HG03097 (cell line): ENCODE results near the gene GLB1L.
A peak's percentile ranks its signal among the peaks of the same experiment; 100 is the strongest.
"Not testable (repeated sequence)": the region's sequence is repeated elsewhere in the genome, so short reads cannot be mapped to it uniquely, and the experiment has no call there.

Source experiments
- ATAC-seq: cut with Tn5 transposase; IDR thresholded peaks from one replicate; pipeline ENCODE4 v1.9.1; 2021; ENCODE audit not compliant: unreplicated experiment, low FRiP score

Gene GLB1L

GRCh38 chr2:219245148-219245898 lies at the start of gene GLB1L, which contains the start of gene STK16:
Gene GLB1L, minus strand, starts transcription at chr2:219245444. Its CDS starts 1,871 bp downstream, at chr2:219243573.
Gene STK16, plus strand, starts transcription at chr2:219245479. Its CDS starts 521 bp downstream, at chr2:219246000.
- ATAC-seq, result peak; percentile 48

- peak; percentile 90 for ATAC-seq
Measured at GRCh38 chr2:219294356-219295351, 49.4 kb upstream of the GLB1L start.

- ATAC-seq, result no peak
Measured at GRCh38 chr2:219293736-219294231, 48.5 kb upstream of the GLB1L start.

DNA sequence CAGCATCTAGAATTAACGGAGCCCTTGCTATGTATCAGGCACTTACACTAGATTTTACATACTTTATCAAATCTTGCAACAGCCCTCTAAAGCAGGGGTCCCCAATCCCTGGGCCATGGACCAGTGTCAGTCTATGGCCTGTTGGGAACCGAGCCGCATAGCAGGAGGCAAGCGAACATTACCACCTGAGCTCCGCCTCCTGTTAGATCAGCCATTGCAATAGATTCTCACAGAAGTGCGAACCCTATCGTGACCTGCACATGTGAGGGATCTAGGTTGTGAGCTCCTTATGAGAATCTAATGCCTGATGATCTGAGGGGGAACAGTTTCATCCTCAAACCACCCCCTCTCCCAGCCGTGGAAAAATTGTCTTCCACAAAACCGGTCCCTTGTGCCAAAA lies 47.4 kb upstream of the GLB1L start:
- ATAC-seq, result no peak

DNA sequence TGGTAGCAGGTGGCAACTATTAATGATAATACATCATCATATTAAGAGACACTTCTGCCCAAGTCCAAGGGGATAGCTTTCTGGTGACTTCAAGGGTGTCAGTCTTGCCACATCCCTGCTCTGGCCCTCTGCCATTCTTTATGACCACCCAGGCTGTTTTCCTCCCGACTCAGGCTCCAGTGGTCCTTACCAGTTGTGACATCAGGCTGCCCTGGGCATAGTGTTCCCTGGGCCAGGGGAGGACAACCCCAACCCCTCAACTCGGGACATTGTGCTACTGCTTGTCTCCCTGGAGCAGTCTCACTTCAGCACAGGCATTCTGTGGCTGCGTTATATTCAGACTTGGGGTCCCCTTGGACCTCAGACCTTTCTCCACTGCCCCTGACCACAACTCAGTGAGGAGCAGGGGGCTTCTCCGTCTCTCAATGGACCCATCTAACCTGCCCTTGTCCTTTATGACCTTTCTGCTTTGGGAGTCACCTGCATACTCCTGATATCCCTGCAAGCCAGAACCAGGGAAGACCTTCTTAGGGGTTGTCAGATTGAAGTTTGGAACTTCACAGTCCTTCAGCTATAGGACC lies 46.8 kb upstream of the GLB1L start:
- no peak for ATAC-seq

GRCh38 chr2:219291394-219291793 lies 46.1 kb upstream of the GLB1L start:
- ATAC-seq, result no peak

DNA sequence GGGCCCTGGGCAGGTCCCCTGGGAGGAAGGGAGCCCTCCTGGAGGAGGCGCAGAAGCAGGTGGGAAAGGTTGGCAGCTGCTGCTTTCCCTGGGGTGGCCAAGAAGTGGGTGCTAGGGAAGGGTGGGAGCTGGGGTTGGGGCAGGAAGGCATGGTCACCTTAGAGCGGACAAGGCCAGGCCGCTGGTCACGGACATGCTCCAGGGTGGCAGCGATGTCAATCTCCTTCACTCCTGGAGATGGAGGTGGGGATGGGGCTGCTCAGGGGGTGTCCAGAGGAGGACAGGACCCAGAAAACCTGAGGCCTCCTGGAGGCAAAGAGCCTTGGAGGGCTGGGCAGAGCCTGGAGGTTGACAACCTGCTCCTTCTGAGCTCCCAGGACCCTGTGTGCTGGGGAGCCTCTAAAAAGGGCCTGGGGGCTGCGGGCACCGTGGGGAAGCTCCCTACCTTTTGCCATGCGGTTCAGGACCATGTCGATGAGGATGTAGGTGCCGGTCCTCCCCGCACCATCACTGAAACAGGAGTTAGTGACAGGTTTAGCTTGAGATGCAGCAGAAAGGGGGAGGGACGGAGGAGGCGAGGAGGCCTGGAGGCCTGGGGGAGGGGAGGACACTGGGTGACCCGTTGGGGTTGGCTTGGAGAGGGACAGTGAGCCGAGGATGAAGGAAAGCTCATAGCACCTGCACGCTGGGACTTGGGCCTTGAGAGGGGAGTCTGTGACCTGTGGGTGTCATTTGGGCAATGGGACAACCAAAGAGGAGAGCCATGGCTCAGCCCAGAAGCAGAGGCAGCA lies 45.3 kb upstream of the GLB1L start:
- ATAC-seq, result no peak

GRCh38 chr2:219289537-219290361 lies 44.5 kb upstream of the GLB1L start:
- ATAC-seq, result no peak

GRCh38 chr2:219289195-219289536 lies 43.9 kb upstream of the GLB1L start:
- ATAC-seq, result no peak

- no peak for ATAC-seq
Measured at GRCh38 chr2:219287580-219288265, 42.5 kb upstream of the GLB1L start.

GRCh38 chr2:219287116-219287440 lies 41.8 kb upstream of the GLB1L start:
- ATAC-seq, result not testable (repeated sequence)

DNA sequence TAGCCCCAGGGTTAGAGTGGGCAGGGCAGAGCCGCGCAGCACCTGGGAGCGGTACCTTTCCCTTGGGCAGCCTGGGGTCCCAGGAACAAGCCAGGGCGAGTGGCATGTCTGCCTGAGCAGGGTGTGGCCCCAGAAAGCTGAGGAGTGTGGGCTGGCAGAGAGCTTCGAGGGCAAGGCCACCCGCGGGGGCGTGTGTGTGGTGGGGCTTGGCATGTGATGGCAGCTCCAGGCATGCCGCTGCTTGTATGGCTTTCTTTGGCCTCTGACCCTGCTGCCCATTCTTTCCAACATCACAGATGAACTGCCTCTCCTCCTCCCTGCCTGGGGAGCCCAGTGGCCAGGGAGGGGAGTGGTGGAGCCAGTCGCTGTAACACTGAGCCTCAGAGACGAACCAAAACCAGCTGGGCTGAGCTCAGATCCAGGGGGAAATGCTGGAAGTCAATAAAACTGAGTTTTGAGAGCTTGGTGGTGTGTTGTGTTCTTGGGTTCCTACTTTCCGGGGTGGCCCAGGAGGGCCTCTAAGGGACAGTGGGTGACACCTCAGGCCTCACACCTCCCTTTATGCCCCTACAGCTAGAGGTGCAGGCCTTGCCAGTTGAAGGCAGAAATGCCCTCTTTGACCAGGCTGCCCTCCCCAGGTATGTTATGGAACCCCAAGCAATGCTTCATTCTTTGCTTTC lies 41.3 kb upstream of the GLB1L start:
- ATAC-seq, result no peak

GRCh38 chr2:219285894-219286425 lies 40.7 kb upstream of the GLB1L start:
- ATAC-seq, result no peak

DNA sequence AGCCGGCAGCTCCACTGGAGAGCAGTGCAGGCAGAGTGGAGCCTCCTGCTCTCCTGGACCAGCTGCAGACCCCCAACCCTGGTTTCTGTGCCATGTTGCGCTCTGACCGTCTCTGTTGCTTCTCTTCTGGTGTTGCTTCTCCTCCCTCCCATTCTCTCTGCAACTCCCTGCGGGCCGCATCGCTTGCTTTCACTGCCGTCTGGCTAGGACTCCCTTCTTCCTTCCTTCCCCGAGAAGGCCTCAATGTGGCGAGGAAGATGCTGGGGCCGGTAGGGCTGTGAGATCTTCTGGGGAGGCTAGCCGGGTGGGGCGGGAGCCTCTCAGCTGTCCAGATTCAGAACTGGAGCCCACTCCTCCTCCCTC lies 40.1 kb upstream of the GLB1L start:
- ATAC-seq, result no peak

DNA sequence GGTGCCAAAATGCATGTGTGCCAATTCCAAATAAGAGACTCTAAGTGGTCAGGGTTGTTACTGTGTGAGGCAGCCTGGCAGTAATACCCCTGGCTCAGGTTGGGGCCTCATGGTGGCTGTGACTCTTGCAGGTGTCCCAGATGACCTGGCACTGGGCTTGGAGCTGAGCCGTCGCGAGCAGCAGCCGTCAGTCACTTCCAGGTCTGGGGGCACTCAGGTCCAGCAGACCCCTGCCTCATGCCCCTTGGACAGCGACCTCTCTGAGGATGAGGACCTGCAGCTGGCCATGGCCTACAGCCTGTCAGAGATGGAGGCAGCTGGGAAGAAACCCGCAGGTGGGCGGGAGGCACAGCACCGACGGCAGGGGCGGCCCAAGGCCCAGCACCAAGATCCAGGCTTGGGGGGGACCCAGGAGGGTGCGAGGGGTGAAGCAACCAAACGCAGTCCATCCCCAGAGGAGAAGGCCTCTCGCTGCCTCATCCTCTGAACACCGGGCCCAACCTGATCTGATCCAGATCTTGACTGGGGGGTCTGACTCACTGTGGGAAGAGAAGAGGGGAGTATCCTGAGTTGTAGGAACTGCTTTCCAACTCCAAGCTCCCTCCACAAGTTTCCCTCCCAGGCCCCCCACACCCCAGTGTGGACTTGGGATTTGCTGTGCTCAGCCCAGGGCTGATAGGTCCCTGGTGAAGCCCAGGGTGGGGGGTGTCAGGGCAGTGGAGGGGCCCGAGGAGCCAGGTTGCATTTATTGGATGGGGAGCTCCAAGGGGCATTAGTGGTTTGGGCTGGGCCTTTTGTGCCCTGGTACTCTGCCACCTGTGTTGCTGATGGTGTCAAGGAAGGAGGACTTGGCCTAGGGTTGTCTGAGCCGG lies 39.5 kb upstream of the GLB1L start:
- no peak for ATAC-seq

- no peak for ATAC-seq
Measured at GRCh38 chr2:219282943-219283581, 37.8 kb upstream of the GLB1L start.

DNA sequence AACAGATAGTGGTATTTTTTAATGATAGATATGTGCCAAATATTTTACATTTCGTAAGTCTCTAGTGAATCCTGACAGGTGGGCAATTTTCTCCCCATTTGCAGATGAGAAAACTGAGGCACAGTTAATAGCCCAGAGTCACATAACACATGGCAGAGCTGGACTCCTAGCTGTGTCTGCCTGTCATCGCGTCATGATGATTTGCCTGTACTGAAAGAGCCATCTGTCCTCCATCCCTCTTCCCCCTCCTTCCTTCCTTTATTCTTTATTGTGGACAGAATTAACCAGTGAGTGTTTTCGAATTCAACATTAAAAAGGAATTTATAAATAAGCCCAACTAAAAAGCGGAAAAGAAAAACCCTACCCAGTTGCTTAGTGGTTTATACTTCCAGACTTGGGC lies 37.1 kb upstream of the GLB1L start:
- ATAC-seq, result no peak
